Right renal cortex interstitium (tissue), 3 donors: ENCODE measurements around the gene FLT4. TPM values are rescaled to one million over a fixed set of nuclear protein-coding genes. Genes with fewer than 3 reads are reported as not detected.
"Not testable (repeated sequence)": the region's sequence is repeated elsewhere in the genome, so short reads cannot be mapped to it uniquely, and the experiment has no call there.

ENCODE experiments used
- DNase-seq, 3 donors: peaks; one replicate each; pipeline ENCODE4 v3.0.0-alpha.2; 2013; ENCODE audit warnings: low read depth in 3 of 3, low spot score in 2 of 3
- polyA plus RNA-seq, 3 donors: library from polyadenylated mRNA; unstranded; fragments of 120-200 nt; gene quantifications; one replicate each; pipeline ENCODE4 v1.2.1, GENCODE V29; 2013; ENCODE audit not compliant: insufficient read length in 3 of 3

The FLT4 gene
- polyA plus RNA-seq, 3 donors: 21.8 to 24.7 (median 24.5) TPM

DNA sequence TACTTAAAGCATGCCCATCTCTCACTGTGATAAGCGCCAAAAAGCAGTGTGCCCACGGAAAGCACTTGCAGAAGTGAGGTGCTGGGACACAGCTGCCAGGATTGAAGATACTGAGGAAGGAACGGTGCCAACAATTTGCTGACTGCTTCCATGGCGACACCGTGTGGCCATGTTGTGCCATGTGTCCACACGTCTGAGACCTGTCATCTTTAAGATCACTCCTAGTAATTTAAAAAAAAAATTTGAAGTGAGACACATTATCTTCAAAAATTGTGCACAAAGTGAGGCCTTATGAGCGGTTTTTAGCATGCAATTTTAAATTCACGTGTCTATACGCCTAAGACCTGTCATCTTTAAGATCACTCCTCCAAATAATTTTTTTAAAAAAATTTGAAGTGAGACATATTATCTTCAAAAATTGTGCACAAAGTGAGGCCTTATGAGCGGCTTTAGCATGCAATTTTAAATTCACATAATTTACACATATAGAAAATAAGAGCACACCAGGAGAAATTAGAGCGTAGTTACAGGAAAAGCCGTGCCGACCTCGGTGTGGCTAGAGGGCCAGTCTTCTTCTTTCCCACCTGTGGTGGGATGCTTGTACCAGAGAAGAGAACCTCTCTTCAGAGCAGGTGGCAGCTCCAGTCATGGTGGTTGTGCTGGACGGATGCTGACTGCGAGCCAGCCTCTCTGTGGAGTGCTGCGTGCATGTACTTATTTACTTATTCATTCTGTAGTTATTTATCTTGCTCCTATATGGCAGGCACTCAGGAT lies 21.4 kb upstream of the FLT4 start:
- DNase-seq: peak in 1 of 3 donors; percentile 20

- DNase-seq: no peak
These were observed 20.8 kb upstream of the FLT4 start for GRCh38 chr5:180670157-180670556.

GRCh38 chr5:180669661-180670060 lies 20.3 kb upstream of the FLT4 start:
- DNase-seq: no peak

GRCh38 chr5:180668835-180669596 lies 19.6 kb upstream of the FLT4 start:
- DNase-seq: no peak

GRCh38 chr5:180666812-180667211 lies 17.4 kb upstream of the FLT4 start:
- no peak for DNase-seq

- no peak for DNase-seq
These were observed 16.4 kb upstream of the FLT4 start for GRCh38 chr5:180665682-180666404.

DNA sequence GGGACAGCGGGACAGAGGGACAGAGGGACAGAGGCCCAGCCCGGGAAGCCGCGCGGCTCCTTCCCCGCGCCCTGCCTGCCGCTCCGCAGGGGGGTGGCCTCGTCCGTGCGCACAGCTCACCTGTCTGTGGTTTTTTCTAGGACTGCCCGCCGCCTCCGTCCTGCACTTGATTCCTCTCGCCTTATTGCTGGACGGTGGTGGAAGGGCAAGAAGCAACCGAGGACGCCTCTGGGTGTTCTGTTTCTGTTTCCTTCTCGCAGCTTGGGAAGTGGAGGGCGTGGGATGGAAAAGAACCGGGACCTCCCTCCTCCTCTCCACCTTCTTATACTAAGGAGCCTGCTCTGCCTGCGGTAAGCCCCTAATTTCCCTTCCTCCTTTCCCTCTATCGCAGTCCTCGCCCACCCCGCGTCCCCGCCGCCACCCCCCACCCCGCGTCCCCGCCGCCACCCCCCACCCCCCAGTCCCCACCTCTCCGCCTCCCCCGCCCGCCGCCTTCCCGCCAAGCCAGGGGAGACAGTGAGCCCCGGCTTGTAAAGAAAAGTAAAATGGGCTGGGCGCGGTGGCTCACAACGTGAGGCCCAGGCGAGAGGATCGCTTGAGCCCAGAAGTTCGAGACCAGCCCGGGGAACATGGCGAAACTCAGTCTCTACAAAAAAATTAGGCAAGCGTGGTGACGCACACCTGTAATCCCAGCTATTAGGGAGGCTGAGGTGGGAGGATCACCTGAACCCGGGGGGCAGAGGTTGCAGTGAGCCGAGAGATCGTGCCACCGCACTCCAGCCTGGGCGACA lies 9.6 kb upstream of the FLT4 start:
- no peak for DNase-seq

DNA sequence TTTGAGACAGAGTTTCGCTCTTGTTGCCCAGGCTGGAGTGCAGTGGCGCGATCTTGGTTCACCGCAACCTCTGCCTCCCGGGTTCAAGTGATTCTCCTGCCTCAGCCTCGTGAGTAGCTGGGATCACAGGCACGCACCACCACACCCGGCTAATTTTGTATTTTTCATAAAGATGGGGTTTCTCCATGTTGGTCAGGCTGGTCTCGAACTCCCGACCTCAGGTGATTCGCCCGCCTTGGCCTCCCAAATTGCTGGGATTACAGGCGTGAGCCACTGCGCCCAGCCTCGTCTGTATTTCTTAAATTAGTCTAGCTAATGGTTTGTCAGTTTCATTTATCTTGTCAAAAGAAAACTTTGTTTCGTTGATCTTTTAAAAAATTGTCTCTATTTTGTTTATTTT lies 5.8 kb upstream of the FLT4 start:
- DNase-seq: not testable (repeated sequence)

- DNase-seq: no peak
These were observed 3.4 kb upstream of the FLT4 start for GRCh38 chr5:180652771-180653170.

DNA sequence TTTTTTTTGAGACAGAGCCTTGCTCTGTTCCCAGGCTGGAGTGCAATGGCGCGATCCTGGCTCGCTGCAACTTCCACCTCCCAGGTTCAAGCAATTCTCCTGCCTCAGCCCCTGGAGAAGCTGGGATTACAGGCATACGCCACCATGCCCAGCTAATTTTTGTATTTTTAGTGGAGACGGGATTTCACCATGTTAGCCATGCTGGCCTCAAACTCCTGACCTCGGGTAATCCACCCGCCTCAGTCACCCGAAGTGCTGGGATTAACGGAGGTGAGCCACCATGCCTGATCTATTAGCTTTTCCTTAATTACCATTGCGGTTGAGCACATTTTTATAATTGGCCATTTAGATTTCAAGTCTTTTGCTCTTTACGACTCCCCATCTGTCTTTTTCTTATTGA lies 2.9 kb upstream of the FLT4 start:
- DNase-seq: no peak

DNA sequence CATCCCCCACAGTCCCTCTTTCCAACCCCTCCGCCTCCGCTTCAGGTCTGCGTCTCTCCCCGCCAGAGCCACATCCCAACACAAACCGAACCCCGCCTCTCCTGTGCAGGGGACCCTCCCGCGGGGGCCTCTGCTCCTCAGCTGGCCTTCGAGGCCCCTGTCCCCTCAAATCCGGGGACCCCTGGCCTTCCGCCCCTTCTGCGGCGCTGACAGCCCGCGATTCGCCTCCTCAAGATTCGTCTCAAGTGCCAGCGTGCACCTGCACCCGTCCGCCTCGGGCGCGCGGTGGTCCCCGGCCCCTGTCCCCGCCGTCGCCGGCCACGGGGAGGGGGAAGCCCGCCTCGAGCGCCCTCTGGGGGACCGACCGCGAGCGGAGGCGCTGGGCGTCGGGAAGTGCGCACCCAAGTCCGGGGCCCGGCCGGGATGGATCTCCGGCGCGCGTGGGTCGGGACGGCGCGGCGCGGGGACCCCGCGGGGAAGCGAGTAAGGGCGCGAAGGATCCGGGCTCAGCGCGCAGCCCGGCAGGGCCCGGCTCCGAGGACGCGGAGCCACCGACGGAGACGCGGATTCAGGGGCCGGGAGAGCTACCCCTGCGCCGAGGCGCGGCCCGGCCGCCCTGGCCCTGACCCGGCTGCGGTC lies 623 bp downstream of the FLT4 start:
- no peak for DNase-seq

- no peak for DNase-seq
These were observed 1.4 kb downstream of the FLT4 start for GRCh38 chr5:180647941-180648500.

- DNase-seq: no peak
These were observed 1.9 kb downstream of the FLT4 start for GRCh38 chr5:180647465-180647864.

- no peak for DNase-seq
These were observed 2.5 kb downstream of the FLT4 start for GRCh38 chr5:180646963-180647305.

- DNase-seq: no peak
These were observed 3.0 kb downstream of the FLT4 start for GRCh38 chr5:180646289-180646962.

DNA sequence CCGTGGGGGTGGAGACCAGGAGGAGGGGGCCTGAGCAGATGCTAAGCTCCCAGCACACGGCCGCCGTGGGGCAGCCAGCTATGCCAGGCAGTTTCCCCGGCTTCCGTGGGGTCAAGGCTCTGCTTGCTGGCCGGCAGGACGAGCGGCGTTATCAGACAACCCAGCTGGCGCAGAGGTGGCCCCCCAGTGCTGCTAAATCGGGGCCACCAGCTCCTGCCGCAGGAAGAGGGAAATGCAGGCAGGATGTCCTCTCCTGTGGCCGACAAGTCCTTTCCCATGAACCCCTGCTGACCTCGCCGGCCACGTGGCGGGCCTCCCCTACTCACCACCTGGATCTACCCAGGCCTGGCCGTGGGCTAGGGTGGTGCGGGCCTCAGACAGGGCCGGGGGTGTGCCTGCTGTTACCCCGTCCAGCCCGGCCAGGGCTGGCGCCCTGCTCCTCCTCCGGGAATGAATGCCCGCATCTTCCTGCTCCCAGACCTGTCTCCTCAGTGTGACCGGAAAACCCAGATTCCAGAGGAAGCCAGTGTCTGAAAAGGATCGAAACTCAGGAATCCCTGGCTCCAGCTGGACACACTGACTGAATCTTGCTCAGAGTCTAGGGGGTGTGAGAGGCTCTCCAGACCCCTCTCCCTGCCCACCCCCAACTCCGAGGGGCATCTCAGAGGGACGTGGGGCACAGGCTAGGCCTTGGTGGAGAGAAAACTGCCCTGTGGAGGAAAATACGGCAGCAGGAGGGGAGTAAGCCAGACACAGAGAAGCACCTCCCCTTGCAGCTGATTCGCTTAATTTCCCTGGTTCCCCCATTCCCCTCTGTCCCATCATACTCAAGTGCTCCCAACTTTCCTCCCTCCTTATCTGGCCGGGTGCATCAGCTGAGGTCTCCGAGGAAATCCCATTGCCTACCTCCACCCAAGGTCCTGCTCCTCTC lies 3.9 kb downstream of the FLT4 start:
- DNase-seq: no peak

GRCh38 chr5:180644825-180645273 lies 4.6 kb downstream of the FLT4 start:
- no peak for DNase-seq

GRCh38 chr5:180644129-180644824 lies 5.1 kb downstream of the FLT4 start:
- no peak for DNase-seq
